IPS-18a (cell line): Measurements from ENCODE around the gene AKAP9.
"Not testable (repeated sequence)": the region's sequence is repeated elsewhere in the genome, so short reads cannot be mapped to it uniquely, and the experiment has no call there.

Source experiments
- H3K27ac ChIP-seq: one replicate; pipeline ENCODE4 v1.5.1; 2013; ENCODE audit warnings: low read length
- H3K27me3 ChIP-seq: one replicate; pipeline ENCODE4 v1.6.1; 2013; ENCODE audit warnings: mild to moderate bottlenecking, low read length; ENCODE audit not compliant: control insufficient read depth, insufficient read depth
- H3K36me3 ChIP-seq: one replicate; pipeline ENCODE4 v1.6.1; 2013; ENCODE audit warnings: low read depth, low read length; ENCODE audit not compliant: control insufficient read depth
- H3K4me1 ChIP-seq: one replicate; pipeline ENCODE4 v1.6.1; 2013; ENCODE audit warnings: low read depth, low read length; ENCODE audit not compliant: control insufficient read depth
- H3K4me3 ChIP-seq: one replicate; pipeline ENCODE4 v1.5.1; 2013; ENCODE audit warnings: low read length
- H3K9ac ChIP-seq: one replicate; pipeline ENCODE4 v1.6.1; 2013; ENCODE audit warnings: mild to moderate bottlenecking, low read length, moderate library complexity
- H3K9me3 ChIP-seq: one replicate; pipeline ENCODE4 v1.6.1; 2013; ENCODE audit warnings: low read depth, low read length; ENCODE audit not compliant: control insufficient read depth

Gene AKAP9

DNA sequence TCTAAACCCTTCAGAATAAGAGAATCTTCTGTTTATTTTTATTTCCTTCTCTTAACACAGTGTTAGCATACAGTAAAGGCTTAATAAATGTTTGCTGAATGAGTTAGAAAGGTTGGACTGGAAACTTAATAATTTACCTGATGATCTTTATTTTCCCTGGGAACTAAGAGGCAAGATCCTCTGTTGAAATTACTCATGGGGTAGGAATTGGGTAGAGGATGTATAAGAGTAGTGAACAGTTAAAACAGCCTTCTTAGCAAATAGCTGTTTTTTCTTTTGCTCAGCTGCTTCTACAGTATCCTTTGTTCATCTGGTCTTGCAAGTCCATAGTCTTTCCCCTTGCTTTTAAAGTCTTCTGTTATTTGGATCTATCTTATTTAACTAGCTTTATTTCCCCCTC, 80.0 kb downstream of the AKAP9 start:
- no peaks in the 10 kb centered on the region for H3K4me1 ChIP-seq
- peaks cover 29% of the 10 kb centered on the region for H3K36me3 ChIP-seq
- peaks cover 2% of the 10 kb centered on the region for H3K9me3 ChIP-seq
- no peak overlapping the region for H3K4me3 ChIP-seq
- H3K27ac ChIP-seq: no peak overlapping the region
- no peak overlapping the region for H3K9ac ChIP-seq
- no peaks in the 10 kb centered on the region for H3K27me3 ChIP-seq

DNA sequence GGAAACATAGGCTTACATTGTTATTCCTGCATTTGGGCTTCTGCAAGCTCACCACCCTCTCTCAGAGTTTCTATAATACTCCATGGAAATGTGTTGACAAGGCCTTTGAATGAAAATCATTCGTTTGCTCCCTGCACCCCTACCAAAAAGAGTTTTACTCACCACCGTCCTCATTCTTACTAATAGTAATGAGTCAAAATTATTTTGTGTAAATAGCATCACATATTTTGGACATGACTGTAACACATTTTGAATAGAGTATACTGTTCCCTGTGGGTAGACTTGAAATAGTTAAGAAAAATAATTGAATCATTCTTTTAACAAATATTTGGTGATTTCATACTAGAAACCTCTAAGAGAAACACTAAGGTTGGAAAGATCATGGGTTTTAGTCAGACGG, 84.6 kb downstream of the AKAP9 start:
- peaks cover 21% of the 10 kb centered on the region for H3K36me3 ChIP-seq
- no peak overlapping the region for H3K9ac ChIP-seq
- peaks cover 4% of the 10 kb centered on the region for H3K9me3 ChIP-seq
- H3K27ac ChIP-seq: no peak overlapping the region
- no peak overlapping the region for H3K4me3 ChIP-seq
- H3K4me1 ChIP-seq: no peaks in the 10 kb centered on the region
- H3K27me3 ChIP-seq: no peaks in the 10 kb centered on the region

- H3K27me3 ChIP-seq, H3K4me3 ChIP-seq, H3K27ac ChIP-seq, H3K9me3 ChIP-seq, H3K4me1 ChIP-seq, H3K9ac ChIP-seq: not testable (repeated sequence)
- H3K36me3 ChIP-seq: peaks cover 21% of the 10 kb centered on the region
Observed at GRCh38 chr7:92026635-92027034, 86.0 kb downstream of the AKAP9 start.

- not testable (repeated sequence) for H3K27me3 ChIP-seq, H3K9me3 ChIP-seq, H3K9ac ChIP-seq, H3K27ac ChIP-seq, H3K4me1 ChIP-seq, H3K4me3 ChIP-seq
- H3K36me3 ChIP-seq: peaks cover 18% of the 10 kb centered on the region
Observed at GRCh38 chr7:92027128-92027527, 86.5 kb downstream of the AKAP9 start.

DNA sequence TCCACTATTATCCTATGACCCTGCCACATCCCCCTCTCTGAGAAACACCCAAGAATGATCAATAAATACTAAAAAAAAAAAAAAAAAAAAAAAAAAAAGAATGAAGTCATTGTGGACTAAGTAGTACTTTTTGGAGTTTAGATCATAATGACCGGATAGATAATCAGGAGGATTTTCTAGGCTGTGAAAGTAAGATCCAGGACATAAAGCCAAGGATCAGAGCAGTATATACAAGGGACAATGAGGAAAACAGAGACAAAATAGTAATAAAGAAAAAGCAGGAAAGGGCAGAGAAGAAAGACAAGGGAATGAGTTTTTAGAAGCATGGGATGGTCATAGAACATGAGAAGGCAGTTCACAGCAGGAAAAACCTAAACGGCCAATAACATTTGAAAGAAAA, 87.6 kb downstream of the AKAP9 start:
- Histone ChIP-seq H3K9ac (no peak overlapping the region), H3K27me3 (no peaks in the 10 kb centered on the region), H3K36me3 (peaks cover 9% of the 10 kb centered on the region), H3K27ac (no peak overlapping the region), H3K4me1 (no peaks in the 10 kb centered on the region), H3K9me3 (peaks cover 4% of the 10 kb centered on the region), H3K4me3 (no peak overlapping the region)

DNA sequence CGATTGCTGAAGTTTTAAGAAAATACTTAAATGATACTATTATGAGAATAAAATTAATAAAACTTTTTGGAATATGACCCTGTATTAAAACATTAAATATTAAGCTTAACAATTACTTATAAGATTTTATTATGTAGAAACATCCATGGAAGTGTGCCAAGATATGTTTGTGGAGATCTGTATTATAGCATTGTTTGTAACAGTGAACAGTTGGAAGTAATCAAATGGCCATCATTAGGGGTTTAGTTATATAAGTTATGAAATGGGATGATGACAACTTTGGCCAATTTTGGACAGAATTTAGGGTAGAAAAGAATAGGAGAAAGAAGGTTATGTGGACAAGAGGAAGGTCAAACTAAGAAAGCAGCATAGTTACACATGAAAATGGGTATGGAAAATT, 88.0 kb downstream of the AKAP9 start:
- Histone ChIP-seq H3K4me1 (no peaks in the 10 kb centered on the region), H3K27me3 (no peaks in the 10 kb centered on the region), H3K4me3 (no peak overlapping the region), H3K9me3 (peaks cover 4% of the 10 kb centered on the region), H3K36me3 (peaks cover 5% of the 10 kb centered on the region), H3K27ac (no peak overlapping the region), H3K9ac (no peak overlapping the region)

- H3K36me3 ChIP-seq: no peaks in the 10 kb centered on the region
- no peak overlapping the region for H3K9ac ChIP-seq
- H3K9me3 ChIP-seq: no peaks in the 10 kb centered on the region
- peaks cover 6% of the 10 kb centered on the region for H3K4me1 ChIP-seq
- H3K27ac ChIP-seq: no peak overlapping the region
- H3K27me3 ChIP-seq: no peaks in the 10 kb centered on the region
- H3K4me3 ChIP-seq: no peak overlapping the region
Observed at GRCh38 chr7:92034116-92034515, 93.5 kb downstream of the AKAP9 start.

DNA sequence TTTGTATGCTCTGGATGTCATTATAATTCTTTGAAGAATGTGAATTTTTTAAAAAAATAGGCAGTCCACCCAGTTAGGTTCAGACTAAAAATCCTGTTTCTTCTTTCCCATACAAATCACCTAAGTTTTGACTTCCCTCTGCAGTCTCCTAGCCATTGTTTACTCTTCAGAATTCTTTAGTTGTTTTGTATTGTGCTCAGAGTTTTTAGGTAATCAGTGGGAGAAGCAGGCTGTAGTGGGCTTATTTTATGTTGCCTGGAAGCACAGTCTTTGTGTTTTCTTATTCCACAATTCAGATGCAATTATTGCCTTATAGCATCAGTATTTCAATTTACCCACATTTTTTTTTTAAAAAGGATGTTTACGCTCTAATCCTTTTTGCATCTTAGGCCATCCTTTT, 94.9 kb downstream of the AKAP9 start:
- Histone ChIP-seq H3K36me3 (peaks cover 1% of the 10 kb centered on the region), H3K9ac (no peak overlapping the region), H3K9me3 (no peaks in the 10 kb centered on the region), H3K4me3 (no peak overlapping the region), H3K27ac (no peak overlapping the region), H3K4me1 (peaks cover 6% of the 10 kb centered on the region), H3K27me3 (no peaks in the 10 kb centered on the region)

GRCh38 chr7:92039900-92040299, 99.2 kb downstream of the AKAP9 start:
- Histone ChIP-seq H3K9ac (no peak overlapping the region), H3K27ac (no peak overlapping the region), H3K9me3 (no peaks in the 10 kb centered on the region), H3K27me3 (no peaks in the 10 kb centered on the region), H3K4me1 (peaks cover 6% of the 10 kb centered on the region), H3K36me3 (peaks cover 19% of the 10 kb centered on the region), H3K4me3 (no peak overlapping the region)

GRCh38 chr7:92042056-92042737, 101.5 kb downstream of the AKAP9 start:
- Histone ChIP-seq H3K9ac (no peak overlapping the region), H3K4me1 (no peaks in the 10 kb centered on the region), H3K4me3 (no peak overlapping the region), H3K9me3 (no peaks in the 10 kb centered on the region), H3K27ac (no peak overlapping the region), H3K27me3 (no peaks in the 10 kb centered on the region), H3K36me3 (peaks cover 23% of the 10 kb centered on the region)

- Histone ChIP-seq H3K36me3 (peaks cover 23% of the 10 kb centered on the region), H3K4me3 (no peak overlapping the region), H3K27ac (no peak overlapping the region), H3K9ac (no peak overlapping the region), H3K27me3 (no peaks in the 10 kb centered on the region), H3K4me1 (no peaks in the 10 kb centered on the region), H3K9me3 (no peaks in the 10 kb centered on the region)
Observed at GRCh38 chr7:92043098-92043497, 102.4 kb downstream of the AKAP9 start.

DNA sequence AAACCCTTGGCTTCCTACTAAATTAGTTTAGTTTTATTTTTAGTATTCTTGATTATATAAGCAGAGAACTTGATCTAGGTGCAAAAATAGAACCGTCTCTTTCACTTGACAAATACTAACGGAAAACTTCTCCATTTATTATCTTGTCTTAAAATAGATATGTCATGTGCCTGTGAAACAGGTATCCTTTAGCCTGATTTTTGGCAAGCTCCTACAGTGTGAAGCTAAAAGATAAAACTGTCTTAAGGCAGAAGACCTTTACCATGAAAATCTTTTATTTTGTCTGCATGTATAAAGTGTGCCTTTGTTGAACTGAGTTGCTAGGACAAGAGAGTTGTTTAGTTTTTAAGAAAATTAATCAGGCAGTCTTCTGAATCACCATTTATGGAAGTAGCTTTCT, 103.0 kb downstream of the AKAP9 start:
- H3K4me1 ChIP-seq: no peaks in the 10 kb centered on the region
- H3K27ac ChIP-seq: no peak overlapping the region
- no peak overlapping the region for H3K4me3 ChIP-seq
- H3K36me3 ChIP-seq: peaks cover 23% of the 10 kb centered on the region
- H3K9ac ChIP-seq: no peak overlapping the region
- no peaks in the 10 kb centered on the region for H3K9me3 ChIP-seq
- no peaks in the 10 kb centered on the region for H3K27me3 ChIP-seq
